SK-N-SH treated with all-trans-retinoic acid at 6 μM for 48 hours (cell line): ENCODE measurements around the gene C1D.
A peak's percentile ranks its signal among the peaks of the same experiment; 100 is the strongest.

Source experiments
- ATAC-seq: fragments of 200-7000 bp; cut with Tn5 transposase; 3 replicates; pipeline ENCODE4 v1.9.1; 2020; ENCODE audit warnings: mild to moderate bottlenecking, moderate library complexity
- ARNTL ChIP-seq: fragments of 450-650 bp; formaldehyde crosslinking; IDR thresholded peaks from 2 replicates; pipeline ENCODE4 v1.5.0; 2020; ENCODE audit warnings: low read depth, mild to moderate bottlenecking, moderate library complexity, borderline replicate concordance
- BACH2 ChIP-seq: fragments of 250-450 bp; sonication (Bioruptor Pico); IDR thresholded peaks from 2 replicates; pipeline ENCODE4 v1.9.0; 2021; ENCODE audit warnings: mild to moderate bottlenecking, borderline replicate concordance
- CREB5 ChIP-seq: fragments of 250-450 bp; sonication (Bioruptor Pico); IDR thresholded peaks from 2 replicates; pipeline ENCODE4 v1.5.1; 2020; ENCODE audit warnings: low read depth, mild to moderate bottlenecking, moderate library complexity
- CSDC2 ChIP-seq: fragments of 250-450 bp; sonication (Bioruptor Pico); IDR thresholded peaks from 2 replicates; pipeline ENCODE4 v1.5.0; 2020; ENCODE audit warnings: mild to moderate bottlenecking, moderate library complexity
- ESRRG ChIP-seq: fragments of 250-450 bp; sonication (Bioruptor Pico); IDR thresholded peaks from 2 replicates; pipeline ENCODE4 v1.6.1; 2021; ENCODE audit warnings: mild to moderate bottlenecking
- GLIS3 ChIP-seq: fragments of 250-450 bp; sonication (Bioruptor Pico); IDR thresholded peaks from 2 replicates; pipeline ENCODE4 v1.5.0; 2020; ENCODE audit warnings: mild to moderate bottlenecking, moderate library complexity
- ISL1 ChIP-seq: fragments of 250-450 bp; sonication (Bioruptor Pico); IDR thresholded peaks from 2 replicates; pipeline ENCODE4 v2.1.2; 2022; ENCODE audit warnings: mild to moderate bottlenecking, moderate library complexity
- OSR1 ChIP-seq: fragments of 250-450 bp; sonication (Bioruptor Pico); IDR thresholded peaks from 2 replicates; pipeline ENCODE4 v1.8.0; 2022; ENCODE audit warnings: moderate library complexity, mild to moderate bottlenecking, inconsistent platforms
- PATZ1 ChIP-seq: fragments of 250-450 bp; sonication (Bioruptor Pico); IDR thresholded peaks from 2 replicates; pipeline ENCODE4 v1.8.0; 2020; ENCODE audit warnings: mild to moderate bottlenecking, moderate library complexity, borderline replicate concordance
- PPARA ChIP-seq: fragments of 250-450 bp; sonication (Bioruptor Pico); IDR thresholded peaks from 2 replicates; pipeline ENCODE4 v1.5.0; 2020; ENCODE audit warnings: mild to moderate bottlenecking, borderline replicate concordance
- RARB ChIP-seq: fragments of 250-450 bp; sonication (Bioruptor Pico); IDR thresholded peaks from 2 replicates; pipeline ENCODE4 v1.8.0; 2021; ENCODE audit warnings: mild to moderate bottlenecking, moderate library complexity
- TCF4 ChIP-seq: fragments of 250-450 bp; sonication (Bioruptor Pico); IDR thresholded peaks from 2 replicates; pipeline ENCODE4 v1.8.0; 2021; ENCODE audit warnings: mild to moderate bottlenecking, moderate library complexity, borderline replicate concordance
- TOX ChIP-seq: fragments of 250-450 bp; sonication (Bioruptor Pico); IDR thresholded peaks from 2 replicates; pipeline ENCODE4 v1.8.0; 2021; ENCODE audit warnings: mild to moderate bottlenecking, moderate library complexity, borderline replicate concordance
- TSHZ2 ChIP-seq: fragments of 250-450 bp; sonication (Bioruptor Pico); IDR thresholded peaks from 2 replicates; pipeline ENCODE4 v1.5.0; 2020; ENCODE audit warnings: mild to moderate bottlenecking, moderate library complexity
- ZC3H10 ChIP-seq: fragments of 250-450 bp; sonication (Bioruptor Pico); IDR thresholded peaks from 2 replicates; pipeline ENCODE4 v1.5.1; 2021; ENCODE audit warnings: mild to moderate bottlenecking, moderate library complexity
- ZFP3 ChIP-seq: fragments of 250-450 bp; sonication (Bioruptor Pico); IDR thresholded peaks from 2 replicates; pipeline ENCODE4 v1.5.0; 2020; ENCODE audit warnings: mild to moderate bottlenecking, moderate library complexity
- ZNF565 ChIP-seq: fragments of 450-650 bp; formaldehyde crosslinking; conservative IDR thresholded peaks from 2 replicates; pipeline ENCODE4 v1.5.0; 2020; ENCODE audit warnings: low read depth, mild to moderate bottlenecking, moderate library complexity
- TF ChIP-seq, protein P1 (sequence below): fragments of 250-450 bp; sonication (Bioruptor Pico); IDR thresholded peaks from 2 replicates; pipeline ENCODE4 v1.5.1; 2021; ENCODE audit warnings: mild to moderate bottlenecking, moderate library complexity
- TF ChIP-seq, protein P2 (sequence below): fragments of 250-450 bp; sonication (Bioruptor Pico); IDR thresholded peaks from 2 replicates; pipeline ENCODE4 v1.8.0; 2021; ENCODE audit warnings: low read depth, mild to moderate bottlenecking, moderate library complexity, borderline replicate concordance

Gene C1D

DNA sequence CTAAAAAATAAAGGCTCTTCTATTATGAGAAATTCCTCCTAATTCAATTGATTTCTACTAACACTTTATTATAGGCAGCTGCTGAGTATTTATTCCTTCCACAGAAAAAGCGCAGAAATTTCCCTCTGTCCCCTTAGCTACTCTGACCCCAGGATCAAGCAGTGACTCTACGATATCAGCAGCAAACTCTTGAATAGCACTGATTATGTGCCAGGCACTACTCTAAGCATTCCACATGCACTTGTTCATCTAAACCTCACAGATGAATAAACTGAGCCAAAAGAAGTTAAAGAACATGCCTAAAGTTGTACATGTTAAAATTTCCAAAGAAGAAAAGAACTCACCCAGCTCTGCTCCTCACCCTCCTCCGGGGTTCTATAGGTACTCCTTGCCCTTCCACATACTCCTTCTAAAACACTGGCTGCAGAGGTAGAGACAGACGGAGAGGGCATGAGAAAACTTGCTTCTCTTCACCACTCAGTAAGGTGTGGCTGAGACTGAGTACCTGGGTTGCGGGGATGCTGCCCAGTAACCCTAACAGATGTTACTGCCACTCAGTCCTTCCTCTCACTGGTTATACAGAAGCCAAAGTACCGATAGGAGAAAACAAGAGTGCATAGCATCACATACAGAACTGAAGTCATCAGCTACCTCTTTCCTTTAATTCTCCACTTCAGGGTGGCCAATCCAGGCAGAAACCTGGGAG is 9.9 kb downstream of the C1D start (continued):
- TF ChIP-seq TSHZ2 (no peak), ZC3H10 (CRISPR knock-in tag) (no peak), ESRRG (CRISPR knock-in tag) (no peak)
- TF ChIP-seq, protein P1, sequence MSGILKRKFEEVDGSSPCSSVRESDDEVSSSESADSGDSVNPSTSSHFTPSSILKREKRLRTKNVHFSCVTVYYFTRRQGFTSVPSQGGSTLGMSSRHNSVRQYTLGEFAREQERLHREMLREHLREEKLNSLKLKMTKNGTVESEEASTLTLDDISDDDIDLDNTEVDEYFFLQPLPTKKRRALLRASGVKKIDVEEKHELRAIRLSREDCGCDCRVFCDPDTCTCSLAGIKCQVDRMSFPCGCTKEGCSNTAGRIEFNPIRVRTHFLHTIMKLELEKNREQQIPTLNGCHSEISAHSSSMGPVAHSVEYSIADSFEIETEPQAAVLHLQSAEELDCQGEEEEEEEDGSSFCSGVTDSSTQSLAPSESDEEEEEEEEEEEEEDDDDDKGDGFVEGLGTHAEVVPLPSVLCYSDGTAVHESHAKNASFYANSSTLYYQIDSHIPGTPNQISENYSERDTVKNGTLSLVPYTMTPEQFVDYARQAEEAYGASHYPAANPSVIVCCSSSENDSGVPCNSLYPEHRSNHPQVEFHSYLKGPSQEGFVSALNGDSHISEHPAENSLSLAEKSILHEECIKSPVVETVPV (CRISPR knock-in tag) = no peak
- TF ChIP-seq, all 23 proteins: peak for 0

DNA sequence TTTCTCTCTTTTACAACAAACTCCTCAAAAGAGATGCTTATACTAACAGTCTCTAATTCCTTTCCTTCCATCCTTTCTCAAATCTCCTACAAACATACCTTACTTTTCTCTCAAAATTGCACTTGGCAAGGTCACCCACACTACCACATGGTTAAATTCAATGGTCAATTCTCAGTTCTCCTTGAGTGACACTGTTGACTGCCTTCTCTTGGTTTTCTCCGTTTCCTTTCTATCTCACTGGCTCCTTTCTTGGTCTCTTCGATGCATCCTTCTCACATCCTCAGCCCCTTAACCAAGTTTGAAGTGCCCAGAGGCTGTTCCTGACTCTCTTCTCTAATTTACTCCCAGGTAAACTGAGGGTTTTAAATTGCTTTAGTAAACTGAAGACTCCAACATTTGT is 12.5 kb downstream of the C1D start:
- TF ChIP-seq BACH2 = no peak
- no peak for TF ChIP-seq PATZ1 (CRISPR knock-in tag)
- no peak for TF ChIP-seq PPARA
- no peak for TF ChIP-seq CSDC2 (CRISPR knock-in tag)
- TF ChIP-seq RARB (CRISPR knock-in tag) = no peak
- no peak for TF ChIP-seq TCF4 (CRISPR knock-in tag)
- no peak for TF ChIP-seq ISL1 (CRISPR knock-in tag)
- TF ChIP-seq CREB5 (CRISPR knock-in tag) = no peak
- no peak for TF ChIP-seq ARNTL
- no peak for TF ChIP-seq ZNF565
- TF ChIP-seq, protein P1 (CRISPR knock-in tag) = no peak
- ATAC-seq = no peak

GRCh38 chr2:68046642-68047240 is 16.1 kb downstream of the C1D start:
- peak; percentile 61 for ATAC-seq
- TF ChIP-seq ZFP3 (peak; percentile 58; the same call in 1 of the 2 replicates), CREB5 (CRISPR knock-in tag) (peak; percentile 97), GLIS3 (CRISPR knock-in tag) (0 out of 2 replicates have a peak, but pooled peaks have one; percentile 58), PATZ1 (CRISPR knock-in tag) (peak; percentile 98), PPARA (no peak), ARNTL (no peak), TCF4 (CRISPR knock-in tag) (peak; percentile 98), BACH2 (no peak), TOX (peak; percentile 98), ZC3H10 (CRISPR knock-in tag) (peak; percentile 93), OSR1 (CRISPR knock-in tag) (no peak)
- TF ChIP-seq, protein P2, sequence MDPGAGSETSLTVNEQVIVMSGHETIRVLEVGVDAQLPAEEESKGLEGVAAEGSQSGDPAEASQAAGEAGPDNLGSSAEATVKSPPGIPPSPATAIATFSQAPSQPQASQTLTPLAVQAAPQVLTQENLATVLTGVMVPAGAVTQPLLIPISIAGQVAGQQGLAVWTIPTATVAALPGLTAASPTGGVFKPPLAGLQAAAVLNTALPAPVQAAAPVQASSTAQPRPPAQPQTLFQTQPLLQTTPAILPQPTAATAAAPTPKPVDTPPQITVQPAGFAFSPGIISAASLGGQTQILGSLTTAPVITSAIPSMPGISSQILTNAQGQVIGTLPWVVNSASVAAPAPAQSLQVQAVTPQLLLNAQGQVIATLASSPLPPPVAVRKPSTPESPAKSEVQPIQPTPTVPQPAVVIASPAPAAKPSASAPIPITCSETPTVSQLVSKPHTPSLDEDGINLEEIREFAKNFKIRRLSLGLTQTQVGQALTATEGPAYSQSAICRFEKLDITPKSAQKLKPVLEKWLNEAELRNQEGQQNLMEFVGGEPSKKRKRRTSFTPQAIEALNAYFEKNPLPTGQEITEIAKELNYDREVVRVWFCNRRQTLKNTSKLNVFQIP (CRISPR knock-in tag) = peak; percentile 91
